Transverse colon (tissue), 4 donors: Measurements from ENCODE around the gene DHRSX. TPM values are rescaled to one million over a fixed set of nuclear protein-coding genes. Genes with fewer than 3 reads are reported as not detected.

Experiments used
- DNase-seq: peaks from one replicate; pipeline ENCODE4 v3.0.0-alpha.2; 2019
- H3K27ac ChIP-seq, 4 donors: fragments of 200-600 bp; sonication (generic); 2 replicates each; pipeline ENCODE4 v1.5.1; 2016 to 2018; ENCODE audit warnings: inconsistent platforms in 4 of 4
- H3K27me3 ChIP-seq: fragments of 200-600 bp; sonication (generic); 2 replicates; pipeline ENCODE4 v1.5.1; 2017; ENCODE audit warnings: inconsistent platforms
- H3K36me3 ChIP-seq, 4 donors: fragments of 200-600 bp; sonication (generic); 2 replicates each; pipeline ENCODE4 v1.5.1; 2017 to 2019; ENCODE audit warnings: inconsistent platforms in 4 of 4
- H3K4me1 ChIP-seq, 4 donors: fragments of 200-600 bp; sonication (generic); 2 replicates each; pipeline ENCODE4 v1.5.1; 2017 to 2020; ENCODE audit warnings: inconsistent platforms in 4 of 4
- H3K4me3 ChIP-seq, 4 donors: fragments of 200-600 bp; sonication (generic); 1 replicate in 1 of 4; 2 replicates in 3 of 4; pipeline versions ENCODE4 v1.5.1 to v1.6.1; 2017 to 2019; ENCODE audit warnings: inconsistent platforms in 4 of 4
- H3K9me3 ChIP-seq, 2 donors: fragments of 200-600 bp; sonication (generic); 2 replicates each; pipeline ENCODE4 v1.5.1; 2017 to 2019; ENCODE audit warnings: inconsistent platforms in 2 of 2
- CTCF ChIP-seq, 5 experiments: fragments of 200-600 bp in 3 of 5; fragments of 450-650 bp in 2 of 5; sonication (generic) in 3 of 5; IDR thresholded peaks; 1 replicate in 2 of 5; 2 replicates in 3 of 5; pipeline ENCODE4 v1.5.1; 2016 to 2017; ENCODE audit warnings: antibody characterized with exemption in 5 of 5, inconsistent platforms in 3 of 5, mild to moderate bottlenecking in 2 of 5, moderate library complexity in 1 of 5
- EP300 ChIP-seq: sonication (generic); formaldehyde crosslinking; IDR thresholded peaks from one replicate; pipeline ENCODE4 v1.6.1; 2017; ENCODE audit warnings: antibody characterized with exemption, low read depth
- POLR2A ChIP-seq: fragments of 450-650 bp; IDR thresholded peaks from one replicate; pipeline ENCODE4 v1.6.1; 2016; ENCODE audit warnings: antibody characterized with exemption, mild to moderate bottlenecking, moderate library complexity
- POLR2AphosphoS5 ChIP-seq, 3 donors: sonication (generic); formaldehyde crosslinking; IDR thresholded peaks; one replicate each; pipeline ENCODE4 v1.6.1; 2016; ENCODE audit warnings: antibody characterized with exemption in 3 of 3
- WGBS, 2 donors: methylation state at CpG; one replicate each; pipeline ENCODE4 v1.1.5; 2018; ENCODE audit warnings: low coverage in 1 of 2; 5-methylcytosine and 5-hydroxymethylcytosine counted together
- in situ Hi-C, 4 donors: fragments of 200-750 bp; cut with MboI; loops; one replicate each; pipeline versions ENCODE4 v1.15.0 to v1.15.1; 2017; ENCODE audit warnings: low sequenced_read_pairs in 3 of 4, low pct_ligation_motif_present in 1 of 4, low pct_unique_long_range_greater_than_20kb in 1 of 4
- intact Hi-C: fragments of 100-400 bp; cut with DNase I; formaldehyde crosslinking; loops from one replicate; pipeline ENCODE4 v1.15.1; 2023; ENCODE audit warnings: low total_unique reads
- total RNA-seq, 4 donors: library from RNA; depleted of rRNA; stranded (reverse); fragments of >200 nt; gene quantifications; one replicate each; pipeline ENCODE4 v1.1.0, GENCODE V29; 2016

DHRSX gene
- total RNA-seq = 10 to 100 TPM; 27.9 to 39.9 (median 33.9) TPM

- Histone ChIP-seq H3K36me3 (no peaks in the 10 kb centered on the region), H3K4me3 (peak within 1 kb of the TSS; percentile 70 to 95 (median 93)), H3K9me3 (no peaks in the 10 kb centered on the region), H3K27ac (peak within 1 kb of the TSS; percentile 91 to 97 (median 96)), H3K27me3 (no peaks in the 10 kb centered on the region), H3K4me1 (peaks cover 8 to 54% (median 35%) of the 10 kb centered on the region in 4 donors)
- intact Hi-C loops = loop anchor here (10.0 kb wide), 1 partner anchor 1056 kb away; no protein-coding TSS in a partner anchor
- 47% methylated on average over 3 of the region's 57 CpGs; no CpG with 5 or more reads in 1 of the 2 donors for WGBS, 2 donors
- in situ Hi-C loops = no loop called here
- TF ChIP-seq POLR2A = no peak
- TF ChIP-seq EP300 = no peak
- TF ChIP-seq CTCF (IDR thresholded peaks at IDR 0.05) = no peak
- TF ChIP-seq POLR2AphosphoS5 (IDR thresholded peaks at IDR 0.05) = no peak
- peak; percentile 48 for DNase-seq
Observed at GRCh38 chrX:2500803-2501558, at the start of gene DHRSX, which contains the start of gene ZBED1. Gene DHRSX (minus strand): TSS chrX:2500976. CDS start chrX:2500925, 51 bp downstream. Gene ZBED1 (minus strand): TSS chrX:2500976. CDS start chrX:2490719, 10,257 bp downstream.

GRCh38 chrX:2549876-2550275 lies 49.1 kb upstream of the DHRSX start:
- H3K36me3 ChIP-seq = no peaks in the 10 kb centered on the region
- DNase-seq = no peak
- intact Hi-C loops = no loop called here

GRCh38 chrX:2548711-2549423 lies 48.1 kb upstream of the DHRSX start:
- 59 to 64% methylated on average over 9 to 11 of the region's 11 CpGs for WGBS, 2 donors
- no peak overlapping the region for H3K4me3 ChIP-seq
- in situ Hi-C loops = no loop called here
- H3K27ac ChIP-seq = no peak overlapping the region
- no peak for DNase-seq
- TF ChIP-seq EP300 (no peak), POLR2AphosphoS5 (IDR thresholded peaks at IDR 0.05) (no peak), CTCF (IDR thresholded peaks at IDR 0.05) (no peak), POLR2A (no peak)
- H3K4me1 ChIP-seq = no peaks in the 10 kb centered on the region
- intact Hi-C loops = no loop called here
- no peaks in the 10 kb centered on the region for H3K9me3 ChIP-seq
- H3K36me3 ChIP-seq = no peaks in the 10 kb centered on the region
- no peaks in the 10 kb centered on the region for H3K27me3 ChIP-seq

More at GRCh38 chrX:2549876-2550275, 49.1 kb upstream of the DHRSX start:
- TF ChIP-seq POLR2AphosphoS5 (IDR thresholded peaks at IDR 0.05) = no peak
- TF ChIP-seq EP300 = no peak
- TF ChIP-seq POLR2A = no peak
- TF ChIP-seq CTCF (IDR thresholded peaks at IDR 0.05) = no peak
- Histone ChIP-seq H3K4me1 (no peaks in the 10 kb centered on the region), H3K9me3 (no peaks in the 10 kb centered on the region), H3K27ac (no peak overlapping the region), H3K4me3 (no peak overlapping the region), H3K27me3 (no peaks in the 10 kb centered on the region)
- in situ Hi-C loops = no loop called here
- WGBS, 2 donors = 28 to 49% methylated on average over 7 of the region's 7 CpGs

- DNase-seq = no peak
- Histone ChIP-seq H3K27ac (no peak overlapping the region), H3K36me3 (no peaks in the 10 kb centered on the region), H3K4me1 (no peaks in the 10 kb centered on the region), H3K27me3 (no peaks in the 10 kb centered on the region), H3K9me3 (no peaks in the 10 kb centered on the region), H3K4me3 (no peak overlapping the region)
- intact Hi-C loops = no loop called here
- TF ChIP-seq POLR2AphosphoS5 (IDR thresholded peaks at IDR 0.05) (no peak), EP300 (no peak), CTCF (IDR thresholded peaks at IDR 0.05) (no peak), POLR2A (no peak)
- in situ Hi-C loops = no loop called here
- WGBS, 2 donors = 68% methylated on average over 4 of the region's 4 CpGs; no CpG with 5 or more reads in 1 of the 2 donors
Observed at GRCh38 chrX:2547736-2548135, 47.0 kb upstream of the DHRSX start.
